HepG2 (cell line): ENCODE measurements around the gene CKAP2L. TPM values are rescaled to one million over a fixed set of nuclear protein-coding genes. Genes with fewer than 3 reads are reported as not detected.

Experiments
- ATAC-seq: fragments of 200-7000 bp; cut with Tn5 transposase; 3 replicates; pipeline ENCODE4 v1.9.1; 2020; ENCODE audit warnings: mild to moderate bottlenecking, moderate library complexity
- BruUV-seq: library from RNA; stranded (reverse); fragments of 400-500 nt; replicated peaks from 2 replicates; lab custom pipeline; 2021; lab: Mats Ljungman, UMichigan
- CTCF ChIA-PET: fragments of 300-600 bp; formaldehyde crosslinking; extraction: SDS; loops from one replicate; lab custom pipeline; 2021; ENCODE audit warnings: low total read pairs, inconsistent platforms, low intra/inter-chr PET ratio; lab: Yijun Ruan, JAX
- POLR2A ChIA-PET: fragments of 350-600 bp; sonication (Branson Sonifier 250); formaldehyde crosslinking; loops from one replicate; lab custom pipeline; 2020; ENCODE audit warnings: antibody characterized with exemption, inconsistent platforms; lab: Yijun Ruan, JAX
- DNase-seq: peaks from one replicate; pipeline ENCODE4 v3.0.0-alpha.2; 2015; ENCODE audit warnings: low spot score
- FAIRE-seq: peaks from 3 replicates; lab custom pipeline; 2011; peaks lifted over from hg19 to GRCh38; lab: Jason Lieb, UNC
- H2AFZ ChIP-seq: one replicate; pipeline ENCODE4 v1.6.1; 2011; ENCODE audit warnings: low read length, inconsistent platforms
- H3K27ac ChIP-seq: fragments of 300-600 bp; 3 replicates; pipeline ENCODE4 v1.8.0; 2011; ENCODE audit warnings: mixed run types, mild to moderate bottlenecking, mixed read lengths, low read length, inconsistent platforms; ENCODE audit not compliant: insufficient read depth; ENCODE audit errors: extremely low read length
- H3K27me3 ChIP-seq, 2 experiments: fragments of 200-600 bp in 1 of 2; 2 replicates in 1 of 2; 3 replicates in 1 of 2; pipeline versions ENCODE4 v1.6.0 to v1.8.0; 2011; ENCODE audit warnings: low read length in 2 of 2, mild to moderate bottlenecking in 2 of 2, moderate library complexity in 2 of 2, inconsistent platforms in 1 of 2; ENCODE audit not compliant: insufficient read depth in 2 of 2, control insufficient read depth in 1 of 2
- H3K36me3 ChIP-seq, 2 experiments: fragments of 200-600 bp in 1 of 2; replicated peaks in 1 of 2; 2 replicates in 1 of 2; 3 replicates in 1 of 2; pipeline versions ENCODE4 v1.5.1 to v1.8.0; 2011; ENCODE audit warnings: low read length in 2 of 2, inconsistent platforms in 1 of 2; ENCODE audit not compliant: insufficient read depth in 2 of 2, control insufficient read depth in 1 of 2
- H3K4me1 ChIP-seq: 2 replicates; pipeline ENCODE4 v1.5.1; 2012; ENCODE audit warnings: low read length, inconsistent platforms; ENCODE audit not compliant: insufficient read depth
- H3K4me2 ChIP-seq: 2 replicates; pipeline ENCODE4 v1.6.0; 2011; ENCODE audit warnings: low read depth, low read length, inconsistent platforms
- H3K4me3 ChIP-seq, 3 experiments: fragments of 200-600 bp in 1 of 3; sonication (generic), shearing (Covaris generic) in 1 of 3; replicated peaks in 1 of 3; 2 replicates each; pipeline ENCODE4 v1.5.1; 2011 to 2016; ENCODE audit warnings: low read length in 3 of 3, inconsistent platforms in 2 of 3, low read depth in 2 of 3, mild to moderate bottlenecking in 2 of 3, control low read depth in 1 of 3, mixed read lengths in 1 of 3; ENCODE audit not compliant: insufficient read depth in 1 of 3
- H3K79me2 ChIP-seq: one replicate; pipeline ENCODE4 v1.6.1; 2011; ENCODE audit warnings: low read length, inconsistent platforms; ENCODE audit not compliant: insufficient read depth
- H3K9ac ChIP-seq: 2 replicates; pipeline ENCODE4 v1.6.0; 2011; ENCODE audit warnings: mild to moderate bottlenecking, low read depth, low read length, inconsistent platforms; ENCODE audit not compliant: insufficient read depth
- H3K9me3 ChIP-seq: 2 replicates; pipeline ENCODE4 v1.5.1; 2012; ENCODE audit warnings: mild to moderate bottlenecking, low read length
- H4K20me1 ChIP-seq: 2 replicates; pipeline ENCODE4 v1.6.0; 2011; ENCODE audit warnings: inconsistent platforms, mild to moderate bottlenecking, low read length, moderate library complexity; ENCODE audit not compliant: insufficient read depth
- BATF2 ChIP-seq: sonication (generic); formaldehyde crosslinking; IDR thresholded peaks from 2 replicates; pipeline ENCODE4 v1.8.0; 2022; ENCODE audit warnings: mild to moderate bottlenecking, missing genetic modification reagents, moderate library complexity
- FOXK2 ChIP-seq: fragments of 450-650 bp; IDR thresholded peaks from 2 replicates; pipeline ENCODE4 v1.6.1; 2016
- GPBP1L1 ChIP-seq: sonication (generic); formaldehyde crosslinking; IDR thresholded peaks from 2 replicates; pipeline ENCODE4 v1.5.0; 2020; ENCODE audit warnings: mild to moderate bottlenecking, missing genetic modification reagents
- KDM5A ChIP-seq: fragments of 200-600 bp; sonication (generic); IDR thresholded peaks from 2 replicates; pipeline ENCODE4 v1.7.0; 2018; ENCODE audit warnings: antibody characterized with exemption, mild to moderate bottlenecking, low read length, borderline replicate concordance
- MIER3 ChIP-seq: IDR thresholded peaks from 2 replicates; pipeline ENCODE4 v1.6.1; 2016; ENCODE audit warnings: missing compliant biosample characterization, borderline replicate concordance
- PRDM10 ChIP-seq: sonication (generic); formaldehyde crosslinking; IDR thresholded peaks from 2 replicates; pipeline ENCODE4 v1.4.0; 2020; ENCODE audit warnings: low read depth, missing genetic modification reagents
- RARA ChIP-seq: IDR thresholded peaks from 2 replicates; pipeline ENCODE4 v1.6.1; 2016; ENCODE audit warnings: missing genetic modification reagents, missing compliant biosample characterization
- RFX1 ChIP-seq: fragments of 450-650 bp; IDR thresholded peaks from 2 replicates; pipeline ENCODE4 v1.6.1; 2017
- SMAD3 ChIP-seq: sonication (generic); formaldehyde crosslinking; IDR thresholded peaks from 2 replicates; pipeline ENCODE4 v1.4.0; 2020; ENCODE audit warnings: missing genetic modification reagents
- TMF1 ChIP-seq: sonication (generic); formaldehyde crosslinking; IDR thresholded peaks from 2 replicates; pipeline ENCODE4 v1.8.1; 2022; ENCODE audit warnings: low read depth, missing genetic modification reagents
- ZBTB7A ChIP-seq: sonication (generic); formaldehyde crosslinking; IDR thresholded peaks from 2 replicates; pipeline ENCODE4 v1.8.0; 2022; ENCODE audit warnings: mild to moderate bottlenecking, missing genetic modification reagents
- ZNF446 ChIP-seq: sonication (generic); formaldehyde crosslinking; IDR thresholded peaks from 2 replicates; pipeline ENCODE4 v1.5.0; 2020; ENCODE audit warnings: mild to moderate bottlenecking, missing genetic modification reagents
- ZNF550 ChIP-seq: sonication (generic); formaldehyde crosslinking; IDR thresholded peaks from 2 replicates; pipeline ENCODE4 v1.4.0; 2020; ENCODE audit warnings: mild to moderate bottlenecking, missing genetic modification reagents, borderline replicate concordance
- ZNF746 ChIP-seq: sonication (generic); formaldehyde crosslinking; IDR thresholded peaks from 2 replicates; pipeline ENCODE4 v1.8.0; 2022; ENCODE audit warnings: mild to moderate bottlenecking, missing genetic modification reagents
- ZNF776 ChIP-seq: sonication (generic); formaldehyde crosslinking; IDR thresholded peaks from 2 replicates; pipeline ENCODE4 v1.4.0; 2020; ENCODE audit warnings: mild to moderate bottlenecking, missing genetic modification reagents
- ZNF788 ChIP-seq: sonication (generic); formaldehyde crosslinking; IDR thresholded peaks from 2 replicates; pipeline ENCODE4 v1.5.0; 2020; ENCODE audit warnings: mild to moderate bottlenecking, missing genetic modification reagents, borderline replicate concordance
- WGBS: methylation state at CpG from one replicate; pipeline ENCODE4 v1.1.6; 2017; ENCODE audit warnings: low lambda C conversion rate; 5-methylcytosine and 5-hydroxymethylcytosine counted together
- in situ Hi-C: cut with HindIII; loops from 2 replicates; pipeline ENCODE4 v1.10.0; 2017; ENCODE audit warnings: low pct_unique_long_range_greater_than_20kb; ENCODE audit not compliant: extremely low pct_ligation_motif_present
- intact Hi-C: fragments of 100-400 bp; cut with micrococcal nuclease; formaldehyde crosslinking; loops from one replicate; pipeline ENCODE4 v1.10.0; 2022; ENCODE audit not compliant: unreplicated experiment
- polyA plus RNA-seq, 8 experiments: library from polyadenylated mRNA; depleted of rRNA in 3 of 8; stranded (reverse) in 7 of 8; unstranded in 1 of 8; fragments of >200 nt; fragmentation: Illumina TruSeq in 4 of 8; extraction: Trizol in 4 of 8; gene quantifications; 2 replicates each; pipeline versions ENCODE4 v1.2.1 to v1.2.3, GENCODE V29; 2011 to 2016; ENCODE audit warnings: low read depth in 4 of 8, missing spikeins in 1 of 8, mixed read lengths in 1 of 8; ENCODE audit not compliant: insufficient read depth in 1 of 8
- total RNA-seq, 5 experiments: library from RNA; depleted of rRNA; stranded (reverse); fragments of >200 nt; fragmentation: Illumina TruSeq; extraction: Trizol; gene quantifications; 2 replicates each; pipeline ENCODE4 v1.2.3, GENCODE V29; 2016; ENCODE audit warnings: low read depth in 1 of 5

CKAP2L gene
- total and polyA plus RNA-seq, 2 of the 13 experiments (the other 11 are each of a cell fraction or from before 2014, with no cell fraction given) = 7.1 to 9.5 TPM

- WGBS = 14% methylated on average over 3 of the region's 3 CpGs
- intact Hi-C loops = no loop called here
- ChIA-PET CTCF (no interaction called here), POLR2A (no interaction called here)
- Histone ChIP-seq H3K27me3 (no peaks in the 10 kb centered on the region), H3K9ac (no peak overlapping the region), H3K4me2 (no peak overlapping the region), H3K36me3 (no peaks in the 10 kb centered on the region), H3K4me1 (no peaks in the 10 kb centered on the region), H3K4me3 (no peak overlapping the region), H2AFZ (no peak overlapping the region), H3K79me2 (no peaks in the 10 kb centered on the region), H3K27ac (no peak overlapping the region), H3K9me3 (no peaks in the 10 kb centered on the region), H4K20me1 (no peaks in the 10 kb centered on the region)
- TF ChIP-seq ZBTB7A (CRISPR knock-in tag) (no peak), FOXK2 (no peak), MIER3 (CRISPR knock-in tag) (no peak), KDM5A (no peak), ZNF746 (CRISPR knock-in tag) (no peak), RARA (CRISPR knock-in tag) (no peak), GPBP1L1 (CRISPR knock-in tag) (no peak), RFX1 (no peak), TMF1 (no peak), PRDM10 (CRISPR knock-in tag) (no peak), BATF2 (CRISPR knock-in tag) (no peak), SMAD3 (no peak), ZNF788 (no peak), ZNF550 (CRISPR knock-in tag) (no peak), ZNF776 (CRISPR knock-in tag) (no peak), ZNF446 (CRISPR knock-in tag) (no peak)
- no TSS peak for BruUV-seq
- DNase-seq (no peak), ATAC-seq (no peak), FAIRE-seq (no peak)
- in situ Hi-C loops = no loop called here
These were observed 65.4 kb downstream of the CKAP2L start for GRCh38 chr2:112698834-112699515.
